ENCODE measurements around the gene KIFC3.

- TF ChIP-seq, protein P1, sequence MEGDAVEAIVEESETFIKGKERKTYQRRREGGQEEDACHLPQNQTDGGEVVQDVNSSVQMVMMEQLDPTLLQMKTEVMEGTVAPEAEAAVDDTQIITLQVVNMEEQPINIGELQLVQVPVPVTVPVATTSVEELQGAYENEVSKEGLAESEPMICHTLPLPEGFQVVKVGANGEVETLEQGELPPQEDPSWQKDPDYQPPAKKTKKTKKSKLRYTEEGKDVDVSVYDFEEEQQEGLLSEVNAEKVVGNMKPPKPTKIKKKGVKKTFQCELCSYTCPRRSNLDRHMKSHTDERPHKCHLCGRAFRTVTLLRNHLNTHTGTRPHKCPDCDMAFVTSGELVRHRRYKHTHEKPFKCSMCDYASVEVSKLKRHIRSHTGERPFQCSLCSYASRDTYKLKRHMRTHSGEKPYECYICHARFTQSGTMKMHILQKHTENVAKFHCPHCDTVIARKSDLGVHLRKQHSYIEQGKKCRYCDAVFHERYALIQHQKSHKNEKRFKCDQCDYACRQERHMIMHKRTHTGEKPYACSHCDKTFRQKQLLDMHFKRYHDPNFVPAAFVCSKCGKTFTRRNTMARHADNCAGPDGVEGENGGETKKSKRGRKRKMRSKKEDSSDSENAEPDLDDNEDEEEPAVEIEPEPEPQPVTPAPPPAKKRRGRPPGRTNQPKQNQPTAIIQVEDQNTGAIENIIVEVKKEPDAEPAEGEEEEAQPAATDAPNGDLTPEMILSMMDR (IDR thresholded peaks at IDR 0.05): no peak
- TF ChIP-seq POLR2A (IDR thresholded peaks at IDR 0.05): no peak
These were observed 67.9 kb downstream of the KIFC3 start for GRCh38 chr16:57734308-57734924.
